Activated effector memory CD4-positive, alpha-beta T cell treated with Interleukin-2 at 50 U/mL for 16 hours (primary cell): ENCODE measurements around the gene ABLIM3.

ENCODE experiments used
- DNase-seq: peaks from one replicate; pipeline ENCODE4 v3.0.0-alpha.2; 2020

Gene ABLIM3

GRCh38 chr5:149195337-149195887 lies 54.1 kb downstream of the ABLIM3 start:
- DNase-seq, result no peak

GRCh38 chr5:149195962-149196361 lies 54.7 kb downstream of the ABLIM3 start:
- DNase-seq, result no peak

- DNase-seq, result no peak
Measured at GRCh38 chr5:149198148-149198547, 56.9 kb downstream of the ABLIM3 start.

- no peak for DNase-seq
Measured at GRCh38 chr5:149200355-149200754, 59.1 kb downstream of the ABLIM3 start.

GRCh38 chr5:149201121-149201637 lies 59.9 kb downstream of the ABLIM3 start:
- no peak for DNase-seq

- DNase-seq, result no peak
Measured at GRCh38 chr5:149202910-149203451, 61.7 kb downstream of the ABLIM3 start.

GRCh38 chr5:149203921-149204441 lies 62.7 kb downstream of the ABLIM3 start:
- DNase-seq, result no peak

GRCh38 chr5:149205625-149206523 lies 64.6 kb downstream of the ABLIM3 start:
- DNase-seq, result no peak

- no peak for DNase-seq
Measured at GRCh38 chr5:149206524-149207141, 65.3 kb downstream of the ABLIM3 start.

GRCh38 chr5:149207831-149208230 lies 66.5 kb downstream of the ABLIM3 start:
- no peak for DNase-seq

- DNase-seq, result no peak
Measured at GRCh38 chr5:149210225-149210624, 68.9 kb downstream of the ABLIM3 start.

- DNase-seq, result no peak
Measured at GRCh38 chr5:149210968-149211490, 69.7 kb downstream of the ABLIM3 start.

- no peak for DNase-seq
Measured at GRCh38 chr5:149211566-149211965, 70.3 kb downstream of the ABLIM3 start.

GRCh38 chr5:149212198-149212951 lies 71.1 kb downstream of the ABLIM3 start:
- DNase-seq, result no peak

GRCh38 chr5:149213264-149213880 lies 72.1 kb downstream of the ABLIM3 start:
- DNase-seq, result no peak

GRCh38 chr5:149215478-149216090 lies 74.3 kb downstream of the ABLIM3 start:
- DNase-seq, result no peak

- DNase-seq, result no peak
Measured at GRCh38 chr5:149216496-149216895, 75.2 kb downstream of the ABLIM3 start.

GRCh38 chr5:149217096-149217802 lies 76.0 kb downstream of the ABLIM3 start:
- no peak for DNase-seq

- DNase-seq, result no peak
Measured at GRCh38 chr5:149217803-149218155, 76.5 kb downstream of the ABLIM3 start.

- no peak for DNase-seq
Measured at GRCh38 chr5:149219584-149219983, 78.3 kb downstream of the ABLIM3 start.

GRCh38 chr5:149220750-149221149 lies 79.5 kb downstream of the ABLIM3 start:
- DNase-seq, result no peak
